ENCODE results near the gene EMC9.

Gene EMC9

GRCh38 chr14:24136684-24137528 is 4.5 kb downstream of the EMC9 start:
- WGBS, 2 experiments (ENCODE audit: insufficient coverage in 2 of 2), result 59 to 72% methylated on average over 6 to 7 of the region's 13 CpGs
- H3K27ac ChIP-seq (ENCODE audit: low read depth, low read length, severe bottlenecking), result no peak overlapping the region
- H3K36me3 ChIP-seq (ENCODE audit: control insufficient read depth, insufficient read depth, low read length), result peaks cover 22% of the 10 kb centered on the region
- no peaks in the 10 kb centered on the region for H3K9me3 ChIP-seq (ENCODE audit: control insufficient read depth, low read length)
- H3K4me3 ChIP-seq (ENCODE audit: extremely low read depth, insufficient read depth, low read length, poor library complexity, severe bottlenecking), result peak overlapping the region; percentile 85
- H3K4me1 ChIP-seq (ENCODE audit: control insufficient read depth, insufficient read depth, low read length, poor library complexity, severe bottlenecking), result peaks cover 2% of the 10 kb centered on the region

GRCh38 chr14:24135834-24136683 is 5.3 kb downstream of the EMC9 start, which contains the start of gene PSME1:
PSME1 (plus strand) TSS chr14:24136194; CDS start chr14:24136263, 69 bp downstream.
- Histone ChIP-seq H3K36me3 (ENCODE audit: control insufficient read depth, insufficient read depth, low read length) (peaks cover 22% of the 10 kb centered on the region), H3K4me1 (ENCODE audit: control insufficient read depth, insufficient read depth, low read length, poor library complexity, severe bottlenecking) (peaks cover 2% of the 10 kb centered on the region), H3K9me3 (ENCODE audit: control insufficient read depth, low read length) (no peaks in the 10 kb centered on the region), H3K27ac (ENCODE audit: low read depth, low read length, severe bottlenecking) (no peak within 1 kb of the TSS), H3K4me3 (ENCODE audit: extremely low read depth, insufficient read depth, low read length, poor library complexity, severe bottlenecking) (peak within 1 kb of the TSS; percentile 85)
- WGBS, 2 experiments (ENCODE audit: insufficient coverage in 2 of 2), result 3% methylated on average over 42 to 64 of the region's 75 CpGs

GRCh38 chr14:24135584-24135833 is 5.9 kb downstream of the EMC9 start:
- H3K4me3 ChIP-seq (ENCODE audit: extremely low read depth, insufficient read depth, low read length, poor library complexity, severe bottlenecking), result peak overlapping the region; percentile 85
- no peaks in the 10 kb centered on the region for H3K9me3 ChIP-seq (ENCODE audit: control insufficient read depth, low read length)
- H3K27ac ChIP-seq (ENCODE audit: low read depth, low read length, severe bottlenecking), result no peak overlapping the region
- 12 to 18% methylated on average over 9 of the region's 9 CpGs for WGBS, 2 experiments (ENCODE audit: insufficient coverage in 2 of 2)
- H3K36me3 ChIP-seq (ENCODE audit: control insufficient read depth, insufficient read depth, low read length), result peaks cover 22% of the 10 kb centered on the region
- peaks cover 2% of the 10 kb centered on the region for H3K4me1 ChIP-seq (ENCODE audit: control insufficient read depth, insufficient read depth, low read length, poor library complexity, severe bottlenecking)

GRCh38 chr14:24133735-24134134 is 7.7 kb downstream of the EMC9 start:
- Histone ChIP-seq H3K9me3 (ENCODE audit: control insufficient read depth, low read length) (no peaks in the 10 kb centered on the region), H3K4me1 (ENCODE audit: control insufficient read depth, insufficient read depth, low read length, poor library complexity, severe bottlenecking) (peaks cover 2% of the 10 kb centered on the region), H3K4me3 (ENCODE audit: extremely low read depth, insufficient read depth, low read length, poor library complexity, severe bottlenecking) (no peak overlapping the region), H3K27ac (ENCODE audit: low read depth, low read length, severe bottlenecking) (no peak overlapping the region), H3K36me3 (ENCODE audit: control insufficient read depth, insufficient read depth, low read length) (peaks cover 12% of the 10 kb centered on the region)
- WGBS, 2 experiments (ENCODE audit: insufficient coverage in 2 of 2), result no CpG with 5 or more reads among the region's 1 CpG

GRCh38 chr14:24132976-24133375 is 8.4 kb downstream of the EMC9 start:
- Histone ChIP-seq H3K4me3 (ENCODE audit: extremely low read depth, insufficient read depth, low read length, poor library complexity, severe bottlenecking) (no peak overlapping the region), H3K4me1 (ENCODE audit: control insufficient read depth, insufficient read depth, low read length, poor library complexity, severe bottlenecking) (peaks cover 2% of the 10 kb centered on the region), H3K27ac (ENCODE audit: low read depth, low read length, severe bottlenecking) (no peak overlapping the region), H3K9me3 (ENCODE audit: control insufficient read depth, low read length) (no peaks in the 10 kb centered on the region), H3K36me3 (ENCODE audit: control insufficient read depth, insufficient read depth, low read length) (peaks cover 5% of the 10 kb centered on the region)
- WGBS, 2 experiments (ENCODE audit: insufficient coverage in 2 of 2), result 92% methylated on average over 2 of the region's 2 CpGs; no CpG with 5 or more reads in 1 of the 2 experiments

- 87 to 92% methylated on average over 23 to 24 of the region's 24 CpGs for WGBS, 2 experiments (ENCODE audit: insufficient coverage in 2 of 2)
- Histone ChIP-seq H3K4me1 (ENCODE audit: control insufficient read depth, insufficient read depth, low read length, poor library complexity, severe bottlenecking) (peaks cover 2% of the 10 kb centered on the region), H3K27ac (ENCODE audit: low read depth, low read length, severe bottlenecking) (no peak overlapping the region), H3K4me3 (ENCODE audit: extremely low read depth, insufficient read depth, low read length, poor library complexity, severe bottlenecking) (no peak overlapping the region), H3K36me3 (ENCODE audit: control insufficient read depth, insufficient read depth, low read length) (no peaks in the 10 kb centered on the region), H3K9me3 (ENCODE audit: control insufficient read depth, low read length) (no peaks in the 10 kb centered on the region)
Observed at GRCh38 chr14:24132061-24132685, 9.2 kb downstream of the EMC9 start.

GRCh38 chr14:24131549-24131966 is 9.8 kb downstream of the EMC9 start:
- 92% methylated on average over 12 to 15 of the region's 15 CpGs for WGBS, 2 experiments (ENCODE audit: insufficient coverage in 2 of 2)
- Histone ChIP-seq H3K9me3 (ENCODE audit: control insufficient read depth, low read length) (no peaks in the 10 kb centered on the region), H3K36me3 (ENCODE audit: control insufficient read depth, insufficient read depth, low read length) (no peaks in the 10 kb centered on the region), H3K4me3 (ENCODE audit: extremely low read depth, insufficient read depth, low read length, poor library complexity, severe bottlenecking) (no peak overlapping the region), H3K4me1 (ENCODE audit: control insufficient read depth, insufficient read depth, low read length, poor library complexity, severe bottlenecking) (peaks cover under 1% of the 10 kb centered on the region), H3K27ac (ENCODE audit: low read depth, low read length, severe bottlenecking) (no peak overlapping the region)

- Histone ChIP-seq H3K36me3 (ENCODE audit: control insufficient read depth, insufficient read depth, low read length) (no peaks in the 10 kb centered on the region), H3K9me3 (ENCODE audit: control insufficient read depth, low read length) (no peaks in the 10 kb centered on the region), H3K4me1 (ENCODE audit: control insufficient read depth, insufficient read depth, low read length, poor library complexity, severe bottlenecking) (no peaks in the 10 kb centered on the region), H3K27ac (ENCODE audit: low read depth, low read length, severe bottlenecking) (no peak overlapping the region), H3K4me3 (ENCODE audit: extremely low read depth, insufficient read depth, low read length, poor library complexity, severe bottlenecking) (no peak overlapping the region)
- WGBS, 2 experiments (ENCODE audit: insufficient coverage in 2 of 2), result 75 to 80% methylated on average over 2 to 6 of the region's 7 CpGs
Observed at GRCh38 chr14:24130717-24131548, 10.5 kb downstream of the EMC9 start.

- no peaks in the 10 kb centered on the region for H3K36me3 ChIP-seq (ENCODE audit: control insufficient read depth, insufficient read depth, low read length)
- no peaks in the 10 kb centered on the region for H3K4me1 ChIP-seq (ENCODE audit: control insufficient read depth, insufficient read depth, low read length, poor library complexity, severe bottlenecking)
- no peak within 1 kb of the TSS for H3K4me3 ChIP-seq (ENCODE audit: extremely low read depth, insufficient read depth, low read length, poor library complexity, severe bottlenecking)
- no peak within 1 kb of the TSS for H3K27ac ChIP-seq (ENCODE audit: low read depth, low read length, severe bottlenecking)
- 90 to 92% methylated on average over 3 to 4 of the region's 5 CpGs for WGBS, 2 experiments (ENCODE audit: insufficient coverage in 2 of 2)
- H3K9me3 ChIP-seq (ENCODE audit: control insufficient read depth, low read length), result no peaks in the 10 kb centered on the region
Observed at GRCh38 chr14:24130380-24130716, 11.0 kb downstream of the EMC9 start, which contains the start of gene FITM1. FITM1 (plus strand) TSS chr14:24130659; CDS start chr14:24131564, 905 bp downstream.

GRCh38 chr14:24129410-24129998 is 11.9 kb downstream of the EMC9 start:
- Histone ChIP-seq H3K9me3 (ENCODE audit: control insufficient read depth, low read length) (no peaks in the 10 kb centered on the region), H3K36me3 (ENCODE audit: control insufficient read depth, insufficient read depth, low read length) (no peaks in the 10 kb centered on the region), H3K27ac (ENCODE audit: low read depth, low read length, severe bottlenecking) (no peak overlapping the region), H3K4me1 (ENCODE audit: control insufficient read depth, insufficient read depth, low read length, poor library complexity, severe bottlenecking) (no peaks in the 10 kb centered on the region), H3K4me3 (ENCODE audit: extremely low read depth, insufficient read depth, low read length, poor library complexity, severe bottlenecking) (no peak overlapping the region)
- WGBS, 2 experiments (ENCODE audit: insufficient coverage in 2 of 2), result 88 to 97% methylated on average over 6 of the region's 8 CpGs

All from mesodermal cell (in vitro differentiated cells).